GM18502 (cell line): ENCODE data around the gene SMOC2.
"Not testable (repeated sequence)": the region's sequence is repeated elsewhere in the genome, so short reads cannot be mapped to it uniquely, and the experiment has no call there.

ENCODE experiments used
- ATAC-seq: cut with Tn5 transposase; IDR thresholded peaks from one replicate; pipeline ENCODE4 v1.9.1; 2021; ENCODE audit warnings: mild to moderate bottlenecking; ENCODE audit not compliant: unreplicated experiment, poor library complexity

The SMOC2 gene

GRCh38 chr6:168691774-168692173, 250.8 kb downstream of the SMOC2 start:
- no peak for ATAC-seq

- ATAC-seq: no peak
Observed at GRCh38 chr6:168692193-168692914, 251.4 kb downstream of the SMOC2 start.

GRCh38 chr6:168692915-168693257, 251.9 kb downstream of the SMOC2 start:
- ATAC-seq: not testable (repeated sequence)

- ATAC-seq: not testable (repeated sequence)
Observed at GRCh38 chr6:168694797-168695196, 253.8 kb downstream of the SMOC2 start.

- ATAC-seq: no peak
Observed at GRCh38 chr6:168695701-168696100, 254.7 kb downstream of the SMOC2 start.

GRCh38 chr6:168698923-168699322, 257.9 kb downstream of the SMOC2 start:
- ATAC-seq: no peak

GRCh38 chr6:168699631-168700295, 258.8 kb downstream of the SMOC2 start:
- ATAC-seq: no peak

GRCh38 chr6:168700880-168701279, 259.9 kb downstream of the SMOC2 start:
- ATAC-seq: no peak

GRCh38 chr6:168703990-168704389, 263.0 kb downstream of the SMOC2 start:
- ATAC-seq: no peak

- ATAC-seq: no peak
Observed at GRCh38 chr6:168704678-168705077, 263.7 kb downstream of the SMOC2 start.

GRCh38 chr6:168705271-168705670, 264.3 kb downstream of the SMOC2 start:
- not testable (repeated sequence) for ATAC-seq

- ATAC-seq: no peak
Observed at GRCh38 chr6:168706471-168707177, 265.6 kb downstream of the SMOC2 start.

- ATAC-seq: no peak
Observed at GRCh38 chr6:168708526-168708925, 267.5 kb downstream of the SMOC2 start.

- ATAC-seq: no peak
Observed at GRCh38 chr6:168708984-168709383, 268.0 kb downstream of the SMOC2 start.

- ATAC-seq: no peak
Observed at GRCh38 chr6:168709390-168709789, 268.4 kb downstream of the SMOC2 start.

- ATAC-seq: no peak
Observed at GRCh38 chr6:168709991-168710390, 269.0 kb downstream of the SMOC2 start.

GRCh38 chr6:168711049-168711640, 270.2 kb downstream of the SMOC2 start:
- ATAC-seq: no peak

- ATAC-seq: no peak
Observed at GRCh38 chr6:168711666-168712300, 270.8 kb downstream of the SMOC2 start.

- ATAC-seq: no peak
Observed at GRCh38 chr6:168712993-168713392, 272.0 kb downstream of the SMOC2 start.

GRCh38 chr6:168713839-168714238, 272.9 kb downstream of the SMOC2 start:
- no peak for ATAC-seq
